Myocyte (in vitro differentiated cells): ENCODE results near the gene WNT3. TPM values are rescaled to one million over a fixed set of nuclear protein-coding genes. Genes with fewer than 3 reads are reported as not detected.

Experiments used
- DNase-seq: peaks from one replicate; pipeline ENCODE4 v3.0.0-alpha.2; 2012; ENCODE audit warnings: low read depth
- total RNA-seq: library from RNA; depleted of rRNA; stranded (reverse); fragments of >200 nt; gene quantifications from 2 replicates; pipeline ENCODE4 v1.2.3, GENCODE V29; 2014

The WNT3 gene
- total RNA-seq, 1 donor from 2014 or later, result 0.86 TPM

GRCh38 chr17:46737326-46737725 is 81.2 kb downstream of the WNT3 start:
- no peak for DNase-seq

GRCh38 chr17:46736100-46736499 is 82.4 kb downstream of the WNT3 start:
- DNase-seq, result peak; percentile 67

- DNase-seq, result no peak
Measured at GRCh38 chr17:46733837-46734475, 84.5 kb downstream of the WNT3 start.

- no peak for DNase-seq
Measured at GRCh38 chr17:46732754-46733398, 85.6 kb downstream of the WNT3 start.

GRCh38 chr17:46732160-46732559 is 86.3 kb downstream of the WNT3 start:
- DNase-seq, result no peak

- DNase-seq, result no peak
Measured at GRCh38 chr17:46730679-46731078, 87.8 kb downstream of the WNT3 start.

- DNase-seq, result no peak
Measured at GRCh38 chr17:46730026-46730425, 88.5 kb downstream of the WNT3 start.

- no peak for DNase-seq
Measured at GRCh38 chr17:46727572-46728348, 90.7 kb downstream of the WNT3 start.

GRCh38 chr17:46726206-46726605 is 92.3 kb downstream of the WNT3 start:
- DNase-seq, result no peak

- no peak for DNase-seq
Measured at GRCh38 chr17:46722662-46723285, 95.7 kb downstream of the WNT3 start.

- no peak for DNase-seq
Measured at GRCh38 chr17:46720408-46720807, 98.1 kb downstream of the WNT3 start.

GRCh38 chr17:46719891-46720290 is 98.6 kb downstream of the WNT3 start:
- no peak for DNase-seq

- no peak for DNase-seq
Measured at GRCh38 chr17:46717999-46718398, 100.5 kb downstream of the WNT3 start.

Other genes starting within 250 kb of the WNT3 start
- 7.0 and 12.8 TPM in 2 replicates for gene ARL17A, start 239.0 kb downstream of the WNT3 start, total RNA-seq
- gene NSF, start 228.0 kb downstream of the WNT3 start, total RNA-seq, result 72.0 and 77.4 TPM in 2 replicates
- gene WNT9B, start 32.9 kb upstream of the WNT3 start, total RNA-seq, result not detected in 2 replicates
- gene GOSR2, start 104.5 kb upstream of the WNT3 start, total RNA-seq, result 41.2 and 45.2 TPM in 2 replicates
- 1.3 and 2.5 TPM in 2 replicates for gene RPRML, start 160.6 kb upstream of the WNT3 start, total RNA-seq